Measurements from ENCODE around the gene TPT1.
"Not testable (repeated sequence)": the region's sequence is repeated elsewhere in the genome, so short reads cannot be mapped to it uniquely, and the experiment has no call there.

The TPT1 gene

DNA sequence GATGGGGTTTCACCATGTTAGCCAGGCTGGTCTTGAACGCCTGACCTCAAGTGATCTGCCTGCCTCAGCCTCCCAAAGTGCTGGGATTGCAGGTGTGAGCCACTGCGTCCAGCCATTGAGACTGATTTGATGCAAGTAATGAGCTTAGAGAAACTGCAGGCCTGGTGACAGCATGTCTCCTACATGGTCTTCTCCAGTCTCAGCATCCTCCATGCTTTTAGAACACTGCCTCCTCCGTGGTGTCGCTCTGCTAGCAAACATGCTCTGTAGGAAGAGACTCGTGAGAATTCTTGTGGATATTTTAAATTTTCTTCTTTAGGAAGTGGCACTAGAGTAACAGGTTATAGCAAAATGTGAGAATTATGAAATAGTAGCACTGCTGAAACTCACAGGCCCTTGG, 37.1 kb downstream of the TPT1 start:
- no peak for DNase-seq (ENCODE audit: low read depth in 1 of 2, low spot score in 1 of 2)

- no peak for DNase-seq (ENCODE audit: low read depth in 1 of 2, low spot score in 1 of 2)
These were observed 38.0 kb downstream of the TPT1 start for GRCh38 chr13:45303026-45303425.

- no peak for DNase-seq (ENCODE audit: low read depth in 1 of 2, low spot score in 1 of 2)
These were observed 38.5 kb downstream of the TPT1 start for GRCh38 chr13:45302507-45302906.

GRCh38 chr13:45301263-45301662, 39.7 kb downstream of the TPT1 start:
- DNase-seq (ENCODE audit: low read depth in 1 of 2, low spot score in 1 of 2) = no peak

GRCh38 chr13:45300190-45300985, 40.6 kb downstream of the TPT1 start:
- no peak for DNase-seq (ENCODE audit: low read depth in 1 of 2, low spot score in 1 of 2)

DNA sequence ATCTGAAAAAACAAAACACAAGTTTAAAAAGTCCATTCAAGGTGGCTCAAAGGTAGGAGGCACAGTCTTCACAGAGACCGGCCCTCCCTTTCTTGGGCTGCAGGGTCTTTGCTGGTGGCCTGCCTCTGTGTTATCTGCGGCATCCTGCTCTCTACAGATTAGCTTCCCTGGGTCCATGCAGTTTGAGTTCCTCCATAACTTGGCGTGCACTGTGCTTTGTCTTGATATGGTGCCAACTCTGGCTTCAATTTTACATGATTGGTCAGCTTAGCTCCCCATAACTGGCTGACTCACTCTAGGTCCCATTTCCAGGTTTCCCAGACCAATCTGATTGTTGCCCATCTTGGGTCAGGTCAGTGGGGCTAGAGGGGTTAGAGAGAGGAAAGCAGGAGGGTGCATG, 41.8 kb downstream of the TPT1 start:
- no peak for DNase-seq (ENCODE audit: low read depth in 1 of 2, low spot score in 1 of 2)

GRCh38 chr13:45298550-45298949, 42.4 kb downstream of the TPT1 start:
- DNase-seq (ENCODE audit: low read depth in 1 of 2, low spot score in 1 of 2) = not testable (repeated sequence)

GRCh38 chr13:45298206-45298505, 42.8 kb downstream of the TPT1 start:
- DNase-seq (ENCODE audit: low read depth in 1 of 2, low spot score in 1 of 2) = no peak

DNA sequence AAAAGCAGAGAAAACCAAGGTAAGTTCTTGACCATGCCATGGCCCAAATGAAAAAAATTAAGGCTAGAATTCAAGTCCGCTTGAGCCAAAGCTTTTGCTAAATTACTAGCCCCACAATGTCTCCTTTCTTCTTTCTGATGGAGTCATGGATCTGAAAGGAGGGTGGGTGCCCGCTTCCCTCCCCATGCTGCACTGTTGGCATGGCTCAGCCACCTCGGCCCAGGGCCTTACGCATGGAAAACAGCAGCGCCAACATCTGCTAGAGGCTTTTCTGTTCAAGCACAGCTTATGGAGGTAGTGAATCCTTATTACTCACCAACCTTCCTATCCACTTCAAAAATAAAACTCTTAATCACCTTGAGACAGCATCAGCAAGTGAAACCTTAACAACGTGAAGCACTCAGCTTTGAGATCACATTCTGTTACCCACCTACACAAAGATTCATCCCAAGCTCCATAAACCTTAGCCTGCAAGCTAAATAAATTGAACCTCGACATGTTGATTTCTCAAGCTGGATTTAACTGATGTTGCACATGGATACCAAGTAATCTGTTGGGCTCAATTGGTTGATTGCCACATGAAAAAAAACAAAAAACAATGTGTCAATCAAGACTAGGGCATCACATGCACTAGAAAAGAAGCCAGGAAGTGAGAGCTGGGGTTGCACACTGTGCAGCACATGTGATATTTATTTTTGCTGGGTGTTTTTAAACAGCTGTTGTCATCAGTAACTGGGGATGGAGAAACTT, 43.4 kb downstream of the TPT1 start:
- no peak for DNase-seq (ENCODE audit: low read depth in 1 of 2, low spot score in 1 of 2)

GRCh38 chr13:45296259-45296658, 44.7 kb downstream of the TPT1 start:
- no peak for DNase-seq (ENCODE audit: low read depth in 1 of 2, low spot score in 1 of 2)

DNA sequence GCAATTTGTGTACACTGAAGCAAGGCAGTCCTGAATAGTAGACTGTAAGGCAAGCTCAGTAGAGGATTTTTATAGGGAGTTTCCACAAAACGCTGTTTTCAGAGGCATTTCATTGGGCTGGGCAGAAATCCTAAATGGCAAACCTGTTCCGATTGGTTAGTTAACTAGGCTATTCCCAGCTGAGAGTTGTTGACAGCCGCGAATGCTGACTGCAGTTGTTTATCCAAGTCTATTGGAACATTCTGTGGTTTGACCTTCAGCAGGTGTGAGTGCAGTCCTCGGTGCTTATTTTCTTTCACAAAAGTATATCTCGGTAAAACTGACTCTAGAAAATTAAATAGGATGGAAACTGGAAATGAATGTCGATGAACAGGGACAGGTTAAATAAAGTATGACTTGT, 45.4 kb downstream of the TPT1 start:
- DNase-seq (ENCODE audit: low read depth in 1 of 2, low spot score in 1 of 2) = no peak

DNA sequence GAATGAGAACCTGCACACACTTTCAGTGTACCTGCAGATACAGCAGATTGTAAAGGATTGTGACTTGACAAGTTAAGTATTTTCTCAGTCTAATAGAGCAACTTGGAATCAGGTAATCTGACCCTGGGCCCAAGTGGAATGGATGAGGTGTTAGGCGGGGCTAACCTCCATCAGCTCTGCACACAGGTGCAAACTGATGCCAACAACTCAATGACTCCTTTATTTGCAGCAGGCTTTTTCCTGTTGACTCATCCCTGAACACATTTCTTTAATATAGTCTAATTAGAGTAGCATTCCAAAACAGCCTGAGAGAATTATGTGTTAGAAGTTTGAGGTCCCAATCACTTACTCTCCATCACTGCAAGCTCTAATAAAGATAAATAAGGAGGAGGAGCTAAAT, 48.8 kb downstream of the TPT1 start:
- DNase-seq (ENCODE audit: low read depth in 1 of 2, low spot score in 1 of 2) = no peak

DNA sequence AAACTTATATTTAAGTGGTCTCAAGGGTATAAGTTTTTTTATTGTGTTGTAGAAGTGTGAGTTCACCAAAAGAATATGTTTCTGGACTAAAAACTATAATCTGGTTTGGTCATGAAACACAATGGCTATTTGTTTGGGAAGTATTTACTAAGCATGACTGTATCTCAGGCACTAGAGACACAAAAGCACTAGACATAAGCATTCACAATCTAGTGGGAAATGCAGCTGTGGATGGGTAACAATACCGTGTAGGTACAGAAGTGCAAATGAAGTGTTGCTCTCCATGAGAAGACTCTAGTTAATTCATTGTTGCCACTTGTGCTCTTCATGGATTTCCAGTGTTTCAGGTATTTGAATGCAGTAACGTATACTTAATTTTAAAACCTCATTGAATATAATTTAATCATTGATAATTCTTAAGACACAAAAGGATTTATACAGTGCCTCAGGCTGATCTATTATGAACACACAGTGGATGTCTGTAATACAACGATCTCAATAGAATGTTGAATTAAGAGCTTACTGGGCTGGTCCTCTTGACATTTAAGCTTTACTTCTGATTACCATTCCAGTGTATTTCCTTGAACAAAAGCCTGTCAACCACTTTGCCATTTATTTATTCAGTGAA, 50.9 kb downstream of the TPT1 start:
- DNase-seq (ENCODE audit: low read depth in 1 of 2, low spot score in 1 of 2) = no peak

Measured in activated T-helper 1 cell treated with anti-CD3 and anti-CD28 coated beads, Interleukin-2, amount 50 U/mL, for 16 hours (primary cell).